NT2/D1 (cell line): ENCODE results near the gene PLXNA2.

Experiments used
- SUZ12 ChIP-seq: IDR thresholded peaks from 2 replicates; pipeline ENCODE4 v1.6.1; 2011; ENCODE audit not compliant: insufficient read length, insufficient read depth; ENCODE audit errors: extremely low read depth
- YY1 ChIP-seq: IDR thresholded peaks from 2 replicates; pipeline ENCODE4 v1.6.1; 2011; ENCODE audit not compliant: insufficient read length, insufficient read depth
- ZNF274 ChIP-seq: IDR thresholded peaks from 2 replicates; pipeline ENCODE4 v1.6.1; 2011; ENCODE audit warnings: mild to moderate bottlenecking, low read depth, low read length

GRCh38 chr1:208134491-208134890 is 109.7 kb downstream of the PLXNA2 start:
- TF ChIP-seq SUZ12: no peak
- no peak for TF ChIP-seq ZNF274
- no peak for TF ChIP-seq YY1
